MV-4-11 (cell line): ENCODE measurements around the gene TICRR.

Experiments
- DNase-seq: peaks from one replicate; lab custom pipeline; 2025; lab: John Stamatoyannopoulos, UW

The TICRR gene

DNA sequence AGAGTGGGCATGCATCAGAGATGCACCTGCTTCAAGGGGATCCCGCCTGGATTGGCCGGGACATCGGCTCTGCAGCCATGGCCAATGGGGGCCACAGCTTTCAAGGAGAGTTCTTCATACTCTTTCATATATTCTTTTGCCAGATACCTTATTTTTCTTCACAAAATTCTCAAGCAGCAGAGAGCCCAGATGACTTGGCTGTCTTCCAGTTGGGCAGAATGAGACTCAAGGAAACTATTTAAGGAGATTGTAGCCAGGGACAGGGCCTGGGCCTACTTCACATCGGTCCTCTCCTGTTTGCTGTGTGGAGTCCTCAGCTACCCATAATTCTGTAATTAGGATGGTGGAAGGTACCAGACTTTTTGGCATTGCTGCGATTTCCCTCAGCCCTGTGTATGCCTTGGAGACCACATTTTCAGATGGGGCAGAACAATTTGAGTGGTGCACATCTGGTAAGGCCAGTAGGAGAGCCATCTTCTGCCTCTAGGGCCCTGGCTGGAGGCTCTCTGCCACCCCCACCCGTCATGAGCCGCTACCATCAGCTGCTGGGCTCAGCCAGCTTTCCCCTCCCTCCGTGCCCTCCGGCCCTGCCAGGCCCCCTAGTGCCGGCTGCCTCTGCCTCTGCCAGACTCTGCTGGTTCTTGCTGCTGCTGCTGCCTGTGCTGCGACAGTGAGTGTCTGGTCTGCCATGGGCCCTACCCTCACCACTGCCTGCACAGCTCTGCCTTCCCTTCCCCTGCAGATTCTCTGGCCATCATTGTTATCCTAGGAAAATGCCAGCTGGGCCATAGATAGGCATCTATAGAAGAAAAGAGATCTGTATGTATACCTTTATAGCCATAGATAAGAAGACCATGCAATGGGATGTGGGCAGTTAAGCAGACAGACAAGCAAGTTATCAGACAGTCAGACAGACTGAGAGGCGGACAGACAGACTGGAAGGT is 97.2 kb downstream of the TICRR start:
- no peak for DNase-seq

DNA sequence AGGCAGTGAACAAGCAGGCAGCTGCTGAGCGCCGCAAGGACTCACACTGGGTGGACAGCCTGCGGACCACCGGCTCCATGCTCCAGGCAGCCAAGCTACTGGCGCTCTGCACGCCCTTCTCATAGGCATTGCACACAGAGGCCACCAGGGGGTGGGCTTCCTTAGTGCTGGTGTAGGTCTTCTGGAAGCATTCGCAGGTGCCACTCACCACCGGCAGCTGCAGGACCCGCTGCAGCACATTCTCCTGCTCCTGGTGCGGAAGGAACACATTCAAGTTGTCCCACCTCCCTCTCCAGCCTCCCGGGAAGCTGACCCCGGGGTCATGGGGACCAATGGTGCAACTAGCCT is 97.9 kb downstream of the TICRR start:
- DNase-seq = no peak

DNA sequence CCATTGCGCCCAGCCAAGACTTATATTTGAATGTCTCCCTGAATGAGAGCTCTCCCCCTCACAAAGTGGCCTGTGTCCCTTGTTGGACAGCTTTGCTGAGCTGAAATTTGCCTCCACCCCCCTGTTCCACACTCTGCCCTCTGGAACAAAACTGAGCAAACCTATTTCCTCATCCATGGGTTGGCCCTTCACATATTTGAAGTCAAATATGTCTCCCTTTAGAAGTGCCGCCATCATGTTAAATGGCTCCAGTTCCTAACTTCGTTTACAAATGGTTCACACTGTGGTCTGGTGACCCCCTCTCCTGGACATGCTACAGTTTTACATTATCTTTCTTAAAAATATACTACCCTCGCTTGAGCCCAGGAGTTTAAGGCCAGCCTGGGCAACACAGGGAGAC is 99.3 kb downstream of the TICRR start:
- DNase-seq = no peak

DNA sequence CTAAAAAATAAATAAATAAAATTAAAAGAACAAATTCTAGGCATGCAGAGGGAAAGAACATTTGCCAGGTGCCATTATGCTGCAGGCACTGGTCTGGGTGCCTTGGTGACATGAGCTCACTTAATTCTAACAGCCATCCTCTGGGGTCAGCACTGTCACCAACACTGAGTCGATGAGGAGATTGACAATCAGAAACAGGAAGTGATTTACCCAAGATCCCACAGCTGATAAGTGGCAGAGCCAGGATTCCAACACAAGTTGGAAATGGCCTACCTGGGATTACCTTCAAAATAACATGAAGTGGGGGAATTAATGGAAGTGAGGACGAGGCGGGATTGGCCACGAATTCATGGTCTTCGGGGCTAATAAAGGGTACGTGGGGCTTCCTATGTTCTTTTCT is 100.3 kb downstream of the TICRR start:
- DNase-seq = peak; percentile 1

DNA sequence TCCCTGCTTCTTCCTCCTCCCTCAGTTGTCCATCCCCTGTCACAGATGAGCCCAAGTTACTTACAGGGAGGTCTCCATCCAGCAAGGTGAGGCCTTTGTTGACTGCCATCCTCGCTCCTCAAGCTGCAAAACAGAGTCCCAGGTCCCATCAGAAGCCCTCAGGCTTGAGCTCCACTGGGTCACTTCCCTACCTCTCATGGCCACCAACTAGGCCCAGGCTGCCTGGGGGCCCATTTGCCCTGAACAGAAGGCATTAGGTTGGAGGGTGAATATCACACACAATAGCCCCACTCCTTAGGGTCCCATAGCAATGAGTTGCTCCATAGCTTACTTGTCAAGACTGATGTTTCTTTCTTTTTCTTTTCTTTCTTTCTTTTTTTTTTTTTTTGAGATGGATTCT is 102.1 kb downstream of the TICRR start:
- no peak for DNase-seq
